SK-N-SH (cell line): ENCODE results near the gene RAB8B. TPM values are rescaled to one million over a fixed set of nuclear protein-coding genes. Genes with fewer than 3 reads are reported as not detected.

ENCODE experiments used
- CTCF ChIA-PET: fragments of 300-600, 350-600 bp; formaldehyde crosslinking; extraction: SDS; loops from one replicate; lab custom pipeline; 2021; lab: Yijun Ruan, JAX
- POLR2A ChIA-PET: fragments of 350-600 bp; sonication (Branson Sonifier 250); formaldehyde crosslinking; extraction: SDS; loops from one replicate; lab custom pipeline; 2020; ENCODE audit warnings: antibody characterized with exemption, inconsistent platforms; lab: Yijun Ruan, JAX
- DNase-seq: peaks from one replicate; pipeline ENCODE4 v3.0.0; 2012
- H2AFZ ChIP-seq: fragments of 200-600 bp; sonication (generic); 2 replicates; pipeline ENCODE4 v1.8.1; 2016; ENCODE audit warnings: antibody characterized with exemption, mild to moderate bottlenecking, low read depth
- H3F3A ChIP-seq: fragments of 200-600 bp; sonication (generic); replicated peaks from 2 replicates; pipeline ENCODE3; 2016; ENCODE audit warnings: antibody characterized with exemption, mild to moderate bottlenecking; ENCODE audit not compliant: insufficient read depth
- H3K27ac ChIP-seq, 2 experiments: fragments of 200-500 bp in 1 of 2; fragments of 200-600 bp in 1 of 2; sonication (Bioruptor generic) in 1 of 2; sonication (generic), shearing (Covaris generic) in 1 of 2; 2 replicates each; pipeline versions ENCODE4 v1.5.1 to v1.6.1; 2014 to 2016; ENCODE audit warnings: low read depth in 2 of 2, inconsistent platforms in 1 of 2, low read length in 1 of 2, mild to moderate bottlenecking in 1 of 2, mixed read lengths in 1 of 2
- H3K27me3 ChIP-seq: fragments of 200-600 bp; sonication (generic), shearing (Covaris generic); 2 replicates; pipeline ENCODE4 v1.6.1; 2016; ENCODE audit warnings: mixed run types; ENCODE audit not compliant: insufficient read depth
- H3K36me3 ChIP-seq, 2 experiments: fragments of 200-500 bp in 1 of 2; fragments of 200-600 bp in 1 of 2; sonication (Bioruptor generic) in 1 of 2; sonication (generic) in 1 of 2; replicated peaks in 1 of 2; 2 replicates each; pipeline versions ENCODE3 to v1.5.1; 2014 to 2016; ENCODE audit warnings: low read length in 1 of 2, mild to moderate bottlenecking in 1 of 2; ENCODE audit not compliant: insufficient read depth in 2 of 2, control insufficient read depth in 1 of 2
- H3K4me1 ChIP-seq, 2 experiments: fragments of 200-500 bp in 1 of 2; fragments of 200-600 bp in 1 of 2; sonication (Bioruptor generic) in 1 of 2; sonication (generic), shearing (Covaris generic) in 1 of 2; 2 replicates each; pipeline versions ENCODE4 v1.5.1 to v1.6.1; 2014 to 2016; ENCODE audit warnings: low read depth in 1 of 2, low read length in 1 of 2, mixed run types in 1 of 2; ENCODE audit not compliant: insufficient read depth in 2 of 2, control insufficient read depth in 1 of 2
- H3K4me2 ChIP-seq: fragments of 200-600 bp; sonication (generic), shearing (Covaris generic); 2 replicates; pipeline ENCODE4 v1.6.1; 2017; ENCODE audit warnings: mixed run types
- H3K4me3 ChIP-seq, 2 experiments: fragments of 200-500 bp in 1 of 2; fragments of 200-600 bp in 1 of 2; sonication (Bioruptor generic) in 1 of 2; sonication (generic), shearing (Covaris generic) in 1 of 2; 2 replicates each; pipeline versions ENCODE4 v1.5.1 to v1.8.1; 2014 to 2016; ENCODE audit warnings: low read depth in 2 of 2, inconsistent platforms in 1 of 2, low read length in 1 of 2, mild to moderate bottlenecking in 1 of 2, mixed read lengths in 1 of 2, moderate library complexity in 1 of 2
- H3K79me2 ChIP-seq: fragments of 200-600 bp; sonication (generic); 2 replicates; pipeline ENCODE4 v1.8.1; 2017; ENCODE audit warnings: mild to moderate bottlenecking; ENCODE audit not compliant: insufficient read depth
- H3K9ac ChIP-seq: fragments of 200-600 bp; sonication (generic); 2 replicates; pipeline ENCODE4 v1.6.1; 2017; ENCODE audit warnings: mixed run types
- H3K9me2 ChIP-seq: fragments of 200-600 bp; sonication (generic); 2 replicates; pipeline ENCODE4 v1.6.1; 2017; ENCODE audit warnings: mixed run types
- H3K9me3 ChIP-seq: fragments of 200-600 bp; sonication (generic); 2 replicates; pipeline ENCODE4 v1.6.1; 2017; ENCODE audit warnings: mixed run types, mild to moderate bottlenecking, moderate library complexity
- H4K20me1 ChIP-seq: fragments of 200-600 bp; sonication (generic); 2 replicates; pipeline ENCODE4 v1.6.1; 2017; ENCODE audit warnings: mild to moderate bottlenecking, mixed run types; ENCODE audit not compliant: insufficient read depth
- CHD2 ChIP-seq: fragments of 150-350 bp; IDR thresholded peaks from 2 replicates; pipeline ENCODE4 v1.6.1; 2018; ENCODE audit warnings: low read length; ENCODE audit not compliant: partially characterized antibody
- EP300 ChIP-seq, 2 experiments: IDR thresholded peaks; 2 replicates each; pipeline versions ENCODE4 v1.4.0 to v1.6.1; 2012; ENCODE audit warnings: borderline replicate concordance in 1 of 2, low read depth in 1 of 2, low read length in 1 of 2
- EZH2phosphoT487 ChIP-seq: fragments of 200-600 bp; sonication (generic); IDR thresholded peaks from 2 replicates; pipeline ENCODE4 v1.6.1; 2017; ENCODE audit warnings: low read depth, mixed run types, mild to moderate bottlenecking, antibody characterized with exemption, moderate library complexity, borderline replicate concordance
- FOXM1 ChIP-seq: IDR thresholded peaks from 2 replicates; pipeline ENCODE4 v1.4.0; 2012; ENCODE audit warnings: low read depth, mild to moderate bottlenecking
- GABPA ChIP-seq: IDR thresholded peaks from 2 replicates; pipeline ENCODE4 v1.4.0; 2012; ENCODE audit warnings: low read depth, mild to moderate bottlenecking
- MEF2A ChIP-seq: IDR thresholded peaks from 2 replicates; pipeline ENCODE4 v1.4.0; 2012; ENCODE audit warnings: low read depth, borderline replicate concordance
- NFIC ChIP-seq: IDR thresholded peaks from 2 replicates; pipeline ENCODE4 v1.4.0; 2012; ENCODE audit warnings: borderline replicate concordance
- NRF1 ChIP-seq: IDR thresholded peaks from 2 replicates; pipeline ENCODE4 v1.6.1; 2012; ENCODE audit warnings: low read depth, mild to moderate bottlenecking, low read length
- PBX3 ChIP-seq: IDR thresholded peaks from 2 replicates; pipeline ENCODE4; 2012
- RAD21 ChIP-seq: IDR thresholded peaks from 2 replicates; pipeline ENCODE4 v1.6.1; 2012; ENCODE audit warnings: mild to moderate bottlenecking, low read length
- RFX5 ChIP-seq: IDR thresholded peaks from 2 replicates; pipeline ENCODE4 v1.6.1; 2012; ENCODE audit warnings: mild to moderate bottlenecking, improper control_type of control experiment, low read length
- RXRA ChIP-seq: IDR thresholded peaks from 2 replicates; pipeline ENCODE4 v1.4.0; 2012; ENCODE audit warnings: low read depth, mild to moderate bottlenecking, borderline replicate concordance
- SIN3A ChIP-seq: IDR thresholded peaks from 2 replicates; pipeline ENCODE4 v1.6.1; 2012; ENCODE audit warnings: low read depth, mild to moderate bottlenecking, low read length, moderate library complexity, borderline replicate concordance
- SMC3 ChIP-seq: IDR thresholded peaks from 2 replicates; pipeline ENCODE4 v1.6.1; 2012; ENCODE audit warnings: low read depth, low read length, improper control_type of control experiment
- TEAD4 ChIP-seq: IDR thresholded peaks from 2 replicates; pipeline ENCODE4 v1.4.0; 2012; ENCODE audit warnings: mild to moderate bottlenecking, borderline replicate concordance; ENCODE audit not compliant: insufficient read depth
- USF1 ChIP-seq: IDR thresholded peaks from 2 replicates; pipeline ENCODE4 v1.4.0; 2012; ENCODE audit warnings: low read depth, borderline replicate concordance
- YY1 ChIP-seq: IDR thresholded peaks from 2 replicates; pipeline ENCODE4 v1.4.0; 2012; ENCODE audit warnings: low read depth, mild to moderate bottlenecking
- polyA plus RNA-seq, 3 experiments: library from polyadenylated mRNA; depleted of rRNA; stranded (reverse); fragments of >200 nt; gene quantifications; 2 replicates each; pipeline ENCODE4 v1.2.3, GENCODE V29; 2012
- TF ChIP-seq, protein P1 (sequence below): fragments of 150-350 bp; IDR thresholded peaks from 2 replicates; pipeline ENCODE4 v1.6.1; 2016; ENCODE audit warnings: mild to moderate bottlenecking, low read depth, low read length
- TF ChIP-seq, protein P2 (sequence below): IDR thresholded peaks from 2 replicates; pipeline ENCODE4 v1.4.0; 2012; ENCODE audit warnings: low read depth
- TF ChIP-seq, protein P3 (sequence below): fragments of 200-600 bp; sonication (generic); IDR thresholded peaks from 2 replicates; pipeline ENCODE4 v1.6.1; 2017; ENCODE audit warnings: antibody characterized with exemption, mild to moderate bottlenecking, moderate library complexity

Gene RAB8B
- polyA plus RNA-seq, 1 of the 3 experiments (the other 2 are of a cell fraction): 5.4 TPM

- Histone ChIP-seq H3K36me3 (no peaks in the 10 kb centered on the region), H3K9ac (no peak overlapping the region), H3K9me2 (no peaks in the 10 kb centered on the region), H4K20me1 (no peaks in the 10 kb centered on the region), H3K4me2 (no peak overlapping the region), H3K79me2 (peaks cover 38% of the 10 kb centered on the region), H3K4me1 (peaks cover 0 to 32% of the 10 kb centered on the region in 2 experiments; a peak in 3 of 4 replicates), H3F3A (peaks cover 25% of the 10 kb centered on the region), H3K27ac (no peak overlapping the region), H3K4me3 (no peak overlapping the region), H2AFZ (no peak overlapping the region), H3K9me3 (no peaks in the 10 kb centered on the region), H3K27me3 (no peaks in the 10 kb centered on the region)
- DNase-seq: no peak
- ChIA-PET POLR2A (no interaction called here), CTCF (interaction anchor here (0.6 to 1.5 kb wide), 2 partner anchors 11 to 144 kb away, joined by 3 read pairs; no protein-coding TSS in a partner anchor)
- TF ChIP-seq YY1 (no peak), GABPA (no peak), CHD2 (no peak), USF1 (no peak), EP300 (IDR thresholded peaks at IDR 0.05; ENCODE audit: borderline replicate concordance in 1 of 2, low read depth in 1 of 2, low read length in 1 of 2) (no peak), RAD21 (no peak), SMC3 (no peak), RFX5 (no peak), PBX3 (no peak), TEAD4 (no peak), EZH2phosphoT487 (no peak), FOXM1 (no peak), NRF1 (no peak), SIN3A (no peak), NFIC (no peak), RXRA (no peak), MEF2A (no peak)
- TF ChIP-seq, protein P1, sequence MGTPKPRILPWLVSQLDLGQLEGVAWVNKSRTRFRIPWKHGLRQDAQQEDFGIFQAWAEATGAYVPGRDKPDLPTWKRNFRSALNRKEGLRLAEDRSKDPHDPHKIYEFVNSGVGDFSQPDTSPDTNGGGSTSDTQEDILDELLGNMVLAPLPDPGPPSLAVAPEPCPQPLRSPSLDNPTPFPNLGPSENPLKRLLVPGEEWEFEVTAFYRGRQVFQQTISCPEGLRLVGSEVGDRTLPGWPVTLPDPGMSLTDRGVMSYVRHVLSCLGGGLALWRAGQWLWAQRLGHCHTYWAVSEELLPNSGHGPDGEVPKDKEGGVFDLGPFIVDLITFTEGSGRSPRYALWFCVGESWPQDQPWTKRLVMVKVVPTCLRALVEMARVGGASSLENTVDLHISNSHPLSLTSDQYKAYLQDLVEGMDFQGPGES: no peak
- TF ChIP-seq, protein P2, sequence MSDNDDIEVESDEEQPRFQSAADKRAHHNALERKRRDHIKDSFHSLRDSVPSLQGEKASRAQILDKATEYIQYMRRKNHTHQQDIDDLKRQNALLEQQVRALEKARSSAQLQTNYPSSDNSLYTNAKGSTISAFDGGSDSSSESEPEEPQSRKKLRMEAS: no peak
- TF ChIP-seq, protein P3, sequence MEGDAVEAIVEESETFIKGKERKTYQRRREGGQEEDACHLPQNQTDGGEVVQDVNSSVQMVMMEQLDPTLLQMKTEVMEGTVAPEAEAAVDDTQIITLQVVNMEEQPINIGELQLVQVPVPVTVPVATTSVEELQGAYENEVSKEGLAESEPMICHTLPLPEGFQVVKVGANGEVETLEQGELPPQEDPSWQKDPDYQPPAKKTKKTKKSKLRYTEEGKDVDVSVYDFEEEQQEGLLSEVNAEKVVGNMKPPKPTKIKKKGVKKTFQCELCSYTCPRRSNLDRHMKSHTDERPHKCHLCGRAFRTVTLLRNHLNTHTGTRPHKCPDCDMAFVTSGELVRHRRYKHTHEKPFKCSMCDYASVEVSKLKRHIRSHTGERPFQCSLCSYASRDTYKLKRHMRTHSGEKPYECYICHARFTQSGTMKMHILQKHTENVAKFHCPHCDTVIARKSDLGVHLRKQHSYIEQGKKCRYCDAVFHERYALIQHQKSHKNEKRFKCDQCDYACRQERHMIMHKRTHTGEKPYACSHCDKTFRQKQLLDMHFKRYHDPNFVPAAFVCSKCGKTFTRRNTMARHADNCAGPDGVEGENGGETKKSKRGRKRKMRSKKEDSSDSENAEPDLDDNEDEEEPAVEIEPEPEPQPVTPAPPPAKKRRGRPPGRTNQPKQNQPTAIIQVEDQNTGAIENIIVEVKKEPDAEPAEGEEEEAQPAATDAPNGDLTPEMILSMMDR: no peak
These were observed 48.8 kb downstream of the RAB8B start for GRCh38 chr15:63238171-63238570.
